Measurements from ENCODE around the gene MTPN.

DNA sequence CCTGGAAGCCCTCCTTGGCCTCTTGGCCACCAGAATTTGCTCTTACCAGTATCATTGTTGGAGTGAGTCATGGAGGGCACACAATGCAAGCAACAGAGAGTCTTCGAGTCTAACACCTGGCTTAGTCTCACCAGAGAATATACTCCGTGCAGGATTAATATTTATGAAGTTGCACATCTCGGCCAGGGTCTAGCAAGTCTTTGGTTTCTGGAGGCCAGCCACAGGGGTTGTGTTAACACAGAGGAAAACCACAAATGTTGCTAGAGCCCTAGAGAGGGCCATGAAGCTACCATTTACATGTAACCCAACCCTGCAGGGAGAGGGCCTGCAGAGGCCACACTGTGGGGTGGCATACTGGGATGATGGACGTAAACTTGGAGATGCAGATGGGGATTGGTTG is 71.8 kb downstream of the MTPN start:
- TF ChIP-seq GATA2 (IDR thresholded peaks at IDR 0.05; ENCODE audit: low read depth, low read length) (no peak), GATA3 (IDR thresholded peaks at IDR 0.05; ENCODE audit: low read depth, low read length) (no peak)
